H1 (cell line): ENCODE measurements around the gene STARD4. TPM values are rescaled to one million over a fixed set of nuclear protein-coding genes. Genes with fewer than 3 reads are reported as not detected.

ENCODE experiments used
- CTCF ChIA-PET: fragments of 300-600 bp; sonication (Branson Sonifier 250); formaldehyde crosslinking; loops from one replicate; lab custom pipeline; 2021; ENCODE audit not compliant: partially characterized antibody; lab: Charles Lee
- POLR2A ChIA-PET: fragments of 300-600 bp; sonication (Branson Sonifier 250); formaldehyde crosslinking; loops from one replicate; lab custom pipeline; 2021; ENCODE audit warnings: inconsistent platforms; ENCODE audit not compliant: partially characterized antibody; lab: Charles Lee
- DNase-seq, 2 experiments: peaks; one replicate each; pipeline versions ENCODE4 v3.0.0 to v3.0.0-alpha.2; 2010 to 2022; ENCODE audit warnings: low spot score in 2 of 2, low read depth in 1 of 2, mixed read lengths in 1 of 2
- FAIRE-seq: peaks from 2 replicates; lab custom pipeline; 2011; peaks lifted over from hg19 to GRCh38; lab: Jason Lieb, UNC
- H2AFZ ChIP-seq: 2 replicates; pipeline ENCODE4 v1.8.1; 2012; ENCODE audit warnings: low read length, inconsistent platforms
- H2AK5ac ChIP-seq: 2 replicates; pipeline ENCODE4 v1.6.1; 2013; ENCODE audit warnings: low read depth, low read length
- H2BK120ac ChIP-seq: replicated peaks from 2 replicates; pipeline ENCODE3; 2013; ENCODE audit warnings: low read depth, low read length, inconsistent platforms
- H2BK12ac ChIP-seq: 2 replicates; pipeline ENCODE4 v1.6.1; 2013; ENCODE audit warnings: low read depth, low read length
- H2BK15ac ChIP-seq: 2 replicates; pipeline ENCODE4 v1.6.1; 2013; ENCODE audit warnings: low read length
- H2BK20ac ChIP-seq: 2 replicates; pipeline ENCODE4 v1.6.1; 2013; ENCODE audit warnings: low read length
- H2BK5ac ChIP-seq: 2 replicates; pipeline ENCODE4 v1.6.1; 2013; ENCODE audit warnings: low read depth, low read length
- H3K14ac ChIP-seq: 2 replicates; pipeline ENCODE4 v1.6.1; 2013; ENCODE audit warnings: inconsistent platforms; ENCODE audit not compliant: insufficient read length
- H3K18ac ChIP-seq: 2 replicates; pipeline ENCODE4 v1.6.1; 2013; ENCODE audit warnings: low read length; ENCODE audit errors: extremely low read depth
- H3K23ac ChIP-seq: 2 replicates; pipeline ENCODE4 v1.6.1; 2013; ENCODE audit warnings: inconsistent platforms; ENCODE audit not compliant: insufficient read length
- H3K23me2 ChIP-seq: 2 replicates; pipeline ENCODE4 v1.6.1; 2013; ENCODE audit warnings: low read depth, low read length
- H3K27ac ChIP-seq: 2 replicates; pipeline ENCODE4 v1.6.1; 2011; ENCODE audit warnings: low read depth, low read length, inconsistent platforms
- H3K27me3 ChIP-seq, 4 experiments: replicated peaks in 1 of 4; 1 replicate in 1 of 4; 2 replicates in 3 of 4; pipeline versions ENCODE4 v1.6.1 to v1.8.1; 2011 to 2013; ENCODE audit warnings: low read length in 3 of 4, mild to moderate bottlenecking in 3 of 4, inconsistent platforms in 2 of 4, mixed read lengths in 2 of 4, moderate library complexity in 1 of 4; ENCODE audit not compliant: control insufficient read depth in 3 of 4, insufficient read depth in 3 of 4; ENCODE audit errors: extremely low read depth in 1 of 4
- H3K36me3 ChIP-seq, 4 experiments: 2 replicates each; pipeline versions ENCODE4 v1.6.1 to v1.8.1; 2011 to 2013; ENCODE audit warnings: mild to moderate bottlenecking in 4 of 4, low read length in 3 of 4, moderate library complexity in 2 of 4, control low read depth in 1 of 4, inconsistent platforms in 1 of 4; ENCODE audit not compliant: insufficient read depth in 4 of 4, control insufficient read depth in 2 of 4
- H3K4ac ChIP-seq: replicated peaks from 2 replicates; pipeline ENCODE3; 2013; ENCODE audit warnings: low read length, low read depth, mixed read lengths, inconsistent platforms; ENCODE audit not compliant: insufficient read length
- H3K4me1 ChIP-seq, 4 experiments: replicated peaks in 1 of 4; 1 replicate in 1 of 4; 2 replicates in 3 of 4; pipeline versions ENCODE4 v1.6.1 to v1.8.1; 2011 to 2013; ENCODE audit warnings: low read length in 3 of 4, inconsistent platforms in 2 of 4, mixed read lengths in 1 of 4; ENCODE audit not compliant: insufficient read depth in 4 of 4, control insufficient read depth in 3 of 4
- H3K4me2 ChIP-seq, 2 experiments: 2 replicates each; pipeline versions ENCODE4 v1.6.1 to v1.8.1; 2011 to 2013; ENCODE audit warnings: low read depth in 2 of 2, low read length in 2 of 2, control low read depth in 1 of 2, inconsistent platforms in 1 of 2, mild to moderate bottlenecking in 1 of 2; ENCODE audit not compliant: insufficient read depth in 1 of 2
- H3K4me3 ChIP-seq, 4 experiments: fragments of 200-600, 300-600 bp in 1 of 4; sonication (generic), shearing (Covaris generic), sonication (Bioruptor Twin) in 1 of 4; 2 replicates each; pipeline versions ENCODE4 v1.5.1 to v1.8.1; 2011 to 2016; ENCODE audit warnings: low read length in 4 of 4, low read depth in 3 of 4, control low read depth in 2 of 4, inconsistent platforms in 2 of 4, mild to moderate bottlenecking in 2 of 4, mixed read lengths in 1 of 4, moderate library complexity in 1 of 4; ENCODE audit not compliant: insufficient read depth in 2 of 4; ENCODE audit errors: extremely low read depth in 1 of 4
- H3K56ac ChIP-seq: replicated peaks from 2 replicates; pipeline ENCODE3; 2013; ENCODE audit warnings: low read depth, mild to moderate bottlenecking, mixed read lengths, low read length, inconsistent platforms; ENCODE audit not compliant: insufficient read length
- H3K79me1 ChIP-seq: 2 replicates; pipeline ENCODE4 v1.6.1; 2013; ENCODE audit warnings: low read depth, low read length, control low read depth
- H3K79me2 ChIP-seq, 2 experiments: 2 replicates each; pipeline versions ENCODE4 v1.6.1 to v1.8.1; 2012 to 2013; ENCODE audit warnings: low read length in 2 of 2, mild to moderate bottlenecking in 2 of 2, inconsistent platforms in 1 of 2; ENCODE audit not compliant: insufficient read depth in 2 of 2, control insufficient read depth in 1 of 2
- H3K9ac ChIP-seq, 4 experiments: replicated peaks in 1 of 4; 1 replicate in 1 of 4; 2 replicates in 3 of 4; pipeline versions ENCODE4 v1.6.1 to v1.8.1; 2011 to 2013; ENCODE audit warnings: low read depth in 3 of 4, low read length in 3 of 4, control low read depth in 2 of 4, mild to moderate bottlenecking in 2 of 4, moderate library complexity in 2 of 4, inconsistent platforms in 1 of 4; ENCODE audit errors: extremely low read depth in 1 of 4
- H3K9me3 ChIP-seq, 2 experiments: 2 replicates each; pipeline versions ENCODE4 v1.6.1 to v1.8.1; 2012 to 2013; ENCODE audit warnings: mild to moderate bottlenecking in 2 of 2, moderate library complexity in 2 of 2, control low read depth in 1 of 2, inconsistent platforms in 1 of 2, low read depth in 1 of 2, low read length in 1 of 2, mixed read lengths in 1 of 2; ENCODE audit not compliant: insufficient read depth in 2 of 2
- H4K20me1 ChIP-seq, 2 experiments: replicated peaks in 1 of 2; 2 replicates each; pipeline versions ENCODE3 to v1.8.1; 2011 to 2013; ENCODE audit warnings: inconsistent platforms in 2 of 2, low read length in 2 of 2, mild to moderate bottlenecking in 1 of 2; ENCODE audit not compliant: insufficient read depth in 2 of 2, control insufficient read depth in 1 of 2
- H4K5ac ChIP-seq: 2 replicates; pipeline ENCODE4 v1.6.1; 2013; ENCODE audit warnings: low read length, low read depth, mixed read lengths, inconsistent platforms; ENCODE audit not compliant: insufficient read length
- H4K8ac ChIP-seq: 2 replicates; pipeline ENCODE4 v1.8.0; 2013; ENCODE audit warnings: mild to moderate bottlenecking, moderate library complexity, low read length, inconsistent platforms; ENCODE audit not compliant: insufficient read depth; ENCODE audit errors: extremely low read depth
- H4K91ac ChIP-seq: replicated peaks from 2 replicates; pipeline ENCODE3; 2013; ENCODE audit warnings: low read length, mixed read lengths, inconsistent platforms; ENCODE audit not compliant: insufficient read length
- CBX5 ChIP-seq: fragments of 300-800, 300-1000 bp; sonication (generic); IDR thresholded peaks from 2 replicates; pipeline ENCODE4 v1.7.1; 2016; ENCODE audit warnings: antibody characterized with exemption, low read length, low read depth
- CBX8 ChIP-seq: fragments of 300-800, 300-1000 bp; sonication (generic); IDR thresholded peaks from 2 replicates; pipeline ENCODE4 v1.7.1; 2016; ENCODE audit warnings: low read depth, low read length, borderline replicate concordance
- EGR1 ChIP-seq: IDR thresholded peaks from 2 replicates; pipeline ENCODE4 v1.6.1; 2011; ENCODE audit warnings: low read depth, low read length, borderline replicate concordance
- GTF2F1 ChIP-seq: IDR thresholded peaks from 2 replicates; pipeline ENCODE4 v1.6.1; 2012; ENCODE audit warnings: low read depth, low read length, improper control_type of control experiment, borderline replicate concordance
- NRF1 ChIP-seq: IDR thresholded peaks from 2 replicates; pipeline ENCODE4 v1.6.1; 2011; ENCODE audit warnings: mild to moderate bottlenecking, low read depth, low read length, improper control_type of control experiment
- RAD21 ChIP-seq, 2 experiments: IDR thresholded peaks in 1 of 2; conservative IDR thresholded peaks in 1 of 2; 2 replicates each; pipeline ENCODE4 v1.6.1; 2011; ENCODE audit warnings: low read depth in 2 of 2, low read length in 2 of 2, improper control_type of control experiment in 1 of 2, inconsistent platforms in 1 of 2, mild to moderate bottlenecking in 1 of 2, moderate library complexity in 1 of 2
- RBBP5 ChIP-seq: IDR thresholded peaks from 2 replicates; pipeline ENCODE4 v1.7.1; 2012; ENCODE audit warnings: low read depth, mild to moderate bottlenecking, inconsistent platforms, low read length, moderate library complexity, borderline replicate concordance
- SAP30 ChIP-seq: fragments of 300-600 bp; sonication (generic); IDR thresholded peaks from 2 replicates; pipeline ENCODE4 v1.7.1; 2012; ENCODE audit warnings: low read length, moderate library complexity, mild to moderate bottlenecking, inconsistent platforms; ENCODE audit not compliant: insufficient read depth, insufficient replicate concordance
- SIX5 ChIP-seq: IDR thresholded peaks from 2 replicates; pipeline ENCODE4 v1.6.1; 2011; ENCODE audit warnings: mild to moderate bottlenecking, low read depth, low read length
- SP2 ChIP-seq: IDR thresholded peaks from 2 replicates; pipeline ENCODE4 v1.6.1; 2012; ENCODE audit warnings: mild to moderate bottlenecking, low read length, inconsistent platforms
- SRF ChIP-seq: IDR thresholded peaks from 2 replicates; pipeline ENCODE4 v1.6.1; 2011; ENCODE audit warnings: mild to moderate bottlenecking, low read depth, low read length, moderate library complexity
- WGBS, 2 experiments: shearing (Covaris generic) in 1 of 2; methylation state at CpG; one replicate each; pipeline versions ENCODE4 v1.1.6 to v1.1.7; 2013 to 2015; ENCODE audit warnings: low lambda C conversion rate in 2 of 2, mixed read lengths in 2 of 2, inconsistent platforms in 1 of 2, low coverage in 1 of 2, missing lambda C conversion rate in 1 of 2; ENCODE audit not compliant: insufficient replicate concordance in 2 of 2, insufficient coverage in 1 of 2, insufficient read length in 1 of 2; ENCODE audit errors: extremely low coverage in 1 of 2, missing lambda C conversion rate in 1 of 2; 5-methylcytosine and 5-hydroxymethylcytosine counted together
- polyA plus RNA-seq, 7 experiments: library from polyadenylated mRNA; depleted of rRNA in 3 of 7; stranded (reverse) in 5 of 7; unstranded in 2 of 7; fragments of >200 nt in 5 of 7; fragments of 200-250 nt in 2 of 7; gene quantifications; 1 replicate in 5 of 7; 2 replicates in 1 of 7; 4 replicates in 1 of 7; pipeline versions ENCODE4 v1.2.1 to v1.2.3, GENCODE V29; 2011 to 2013; ENCODE audit warnings: missing spikeins in 2 of 7, mixed read lengths in 2 of 7
- total RNA-seq: library from RNA; stranded (reverse); fragmentation: NEBNext Ultra II Directional; extraction: Animal tissue kit (Norgen Biotek cat#: 25700); gene quantifications from 2 replicates; pipeline ENCODE4 v1.2.1, GENCODE V29; 2021

STARD4 gene
- total and polyA plus RNA-seq, 2 of the 8 experiments (the other 6 are each of a cell fraction or from before 2014, with no cell fraction given) = 10.8 to 47.9 TPM

DNA sequence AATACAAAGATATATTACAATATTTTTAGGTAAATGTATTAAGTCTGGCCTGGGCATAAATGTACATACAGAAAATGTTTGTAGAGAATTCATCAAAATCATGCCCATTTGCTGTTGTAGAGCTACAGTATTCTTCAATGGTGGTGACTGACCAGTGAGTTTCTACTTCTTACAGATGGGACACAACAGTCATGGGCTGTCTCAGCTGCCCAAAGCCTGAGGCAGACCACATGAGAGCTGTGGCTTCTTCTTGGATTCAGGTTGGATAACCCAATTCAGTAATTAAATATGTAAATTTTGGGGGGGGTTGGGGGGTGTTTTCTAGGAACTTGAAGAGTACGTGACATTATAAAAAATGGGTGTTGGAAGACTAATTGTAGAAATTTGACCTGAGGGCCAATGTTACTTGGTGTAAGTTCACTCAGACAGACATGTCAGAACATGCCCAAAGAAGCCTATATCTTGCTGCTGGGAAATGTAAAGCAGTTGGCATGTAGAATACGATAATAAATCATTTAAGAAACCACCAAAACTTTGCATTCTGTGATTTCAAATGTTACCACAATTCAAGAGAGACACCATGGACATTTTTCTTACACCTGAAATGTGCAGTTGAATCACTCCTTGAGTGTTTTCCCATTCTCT lies 17.9 kb downstream of the STARD4 start:
- Histone ChIP-seq H3K36me3 (peaks cover 2 to 39% (median 10%) of the 10 kb centered on the region in 4 experiments; a peak in 6 of 8 replicates), H3K4ac (no peak overlapping the region), H2BK15ac (no peak overlapping the region), H3K4me3 (no peak overlapping the region), H4K91ac (no peak overlapping the region), H3K4me2 (no peak overlapping the region), H3K4me1 (no peaks in the 10 kb centered on the region), H2BK20ac (no peak overlapping the region), H4K20me1 (no peaks in the 10 kb centered on the region), H3K9ac (no peak overlapping the region), H3K23me2 (no peaks in the 10 kb centered on the region), H4K5ac (peak overlapping the region; percentile 79), H2BK12ac (no peak overlapping the region), H3K79me2 (no peaks in the 10 kb centered on the region), H3K14ac (no peak overlapping the region), H3K9me3 (no peaks in the 10 kb centered on the region), H3K27ac (peak overlapping the region; percentile 60; the same call in 1 of the 2 replicates), H2BK120ac (no peak overlapping the region), H3K27me3 (no peaks in the 10 kb centered on the region), H4K8ac (no peak overlapping the region), H3K56ac (no peak overlapping the region), H3K79me1 (no peaks in the 10 kb centered on the region), H2AFZ (no peak overlapping the region), H3K23ac (no peak overlapping the region), H3K18ac (no peak overlapping the region), H2AK5ac (no peak overlapping the region), H2BK5ac (no peak overlapping the region; the same call in 1 of the 2 replicates)
- FAIRE-seq (no peak), DNase-seq (no peak)
- CTCF ChIA-PET = no interaction called here
- POLR2A ChIA-PET = no interaction called here
- 91% methylated on average over 2 of the region's 2 CpGs; no CpG with 5 or more reads in 1 of the 2 experiments for WGBS, 2 experiments
- TF ChIP-seq SIX5 = no peak
- no peak for TF ChIP-seq GTF2F1
- no peak for TF ChIP-seq CBX5
- no peak for TF ChIP-seq EGR1
- TF ChIP-seq NRF1 = no peak
- TF ChIP-seq RAD21 (IDR thresholded peaks at IDR 0.05 in 1 of 2, conservative IDR thresholded peaks at IDR 0.05 in 1 of 2; ENCODE audit: low read depth in 2 of 2, low read length in 2 of 2) = no peak
- no peak for TF ChIP-seq SAP30
- no peak for TF ChIP-seq CBX8
- no peak for TF ChIP-seq SP2
- TF ChIP-seq RBBP5 = no peak
- no peak for TF ChIP-seq SRF
